GM04503 (cell line): Measurements from ENCODE around the gene ASIC5.
A peak's percentile ranks its signal among the peaks of the same experiment; 100 is the strongest.
"Not testable (repeated sequence)": the region's sequence is repeated elsewhere in the genome, so short reads cannot be mapped to it uniquely, and the experiment has no call there.

Experiments
- DNase-seq: peaks from one replicate; pipeline ENCODE4 v3.0.0-alpha.2; 2012; ENCODE audit warnings: low read depth

Gene ASIC5

DNA sequence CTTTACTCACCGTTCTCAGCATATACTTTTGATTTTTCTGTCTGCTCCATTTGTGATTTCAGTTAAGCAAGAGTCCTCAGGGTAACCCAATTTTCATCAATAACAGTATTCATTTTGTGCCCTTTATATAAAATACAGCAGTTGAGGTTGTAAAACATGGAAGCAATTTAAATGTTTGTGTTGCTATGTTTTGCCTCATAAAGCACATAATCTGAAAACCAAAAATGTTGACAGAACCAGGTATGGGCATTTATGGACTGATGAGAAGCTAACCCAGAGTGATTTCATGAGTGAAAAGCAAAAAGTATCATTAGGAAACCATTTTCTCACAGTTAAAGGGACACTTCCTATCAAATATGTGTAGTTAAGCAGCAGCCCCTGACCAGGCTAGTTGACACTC lies at the start of gene ASIC5:
ASIC5 (minus strand) TSS at position 101 of the 400 bp plus-strand sequence; CDS start at position 50, 51 bp downstream.
- no peak for DNase-seq

DNA sequence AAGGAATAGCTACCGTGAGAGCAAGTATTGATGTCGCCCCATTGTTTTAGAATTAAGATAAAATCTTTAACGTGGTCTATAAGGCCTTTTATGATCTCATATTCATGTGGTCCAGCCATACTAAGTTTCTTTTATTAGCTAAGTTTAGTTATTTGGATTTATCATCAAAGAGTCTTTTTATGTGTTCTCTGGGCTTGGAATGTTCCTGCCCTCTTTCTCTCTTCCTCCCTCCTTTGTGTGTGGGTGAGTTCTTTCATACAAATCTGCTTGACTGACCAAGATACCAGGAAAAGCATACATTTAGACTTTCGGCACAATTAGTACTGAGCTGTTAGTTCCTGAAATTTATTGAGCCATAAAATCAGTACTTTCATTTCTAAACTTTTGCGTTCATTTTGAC lies 48.7 kb upstream of the ASIC5 start:
- DNase-seq: no peak

- no peak for DNase-seq
Measured at GRCh38 chr4:155911905-155912304, 45.8 kb upstream of the ASIC5 start.

DNA sequence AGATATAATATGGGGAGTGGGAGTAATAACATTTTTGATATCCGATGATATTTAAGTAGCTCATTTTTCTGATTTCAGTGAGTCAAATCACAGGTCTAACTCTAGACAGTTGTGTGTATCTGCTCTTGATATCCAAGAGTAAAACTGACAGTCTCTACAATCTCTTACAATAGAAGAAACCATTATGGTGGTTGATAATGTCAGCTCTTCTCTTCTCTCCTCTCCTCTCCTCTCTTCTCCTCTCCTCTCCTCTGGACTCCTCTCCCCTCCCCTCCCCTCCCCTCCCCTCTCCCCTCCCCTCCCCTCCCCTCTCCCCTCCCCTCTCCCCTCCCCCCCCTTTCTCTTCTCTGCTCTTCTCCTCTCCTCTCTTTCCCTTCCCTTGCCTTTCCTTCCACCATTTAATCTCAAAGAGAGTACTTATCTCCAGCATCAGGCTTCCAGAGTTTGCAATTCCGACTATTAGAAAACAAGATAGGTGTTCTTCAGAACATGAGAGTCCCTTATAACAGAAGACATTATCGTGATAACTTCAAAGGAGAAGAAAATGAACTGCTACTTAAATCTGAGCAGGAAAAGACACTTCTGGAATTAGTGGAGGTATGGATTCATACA lies 43.6 kb upstream of the ASIC5 start:
- no peak for DNase-seq

DNA sequence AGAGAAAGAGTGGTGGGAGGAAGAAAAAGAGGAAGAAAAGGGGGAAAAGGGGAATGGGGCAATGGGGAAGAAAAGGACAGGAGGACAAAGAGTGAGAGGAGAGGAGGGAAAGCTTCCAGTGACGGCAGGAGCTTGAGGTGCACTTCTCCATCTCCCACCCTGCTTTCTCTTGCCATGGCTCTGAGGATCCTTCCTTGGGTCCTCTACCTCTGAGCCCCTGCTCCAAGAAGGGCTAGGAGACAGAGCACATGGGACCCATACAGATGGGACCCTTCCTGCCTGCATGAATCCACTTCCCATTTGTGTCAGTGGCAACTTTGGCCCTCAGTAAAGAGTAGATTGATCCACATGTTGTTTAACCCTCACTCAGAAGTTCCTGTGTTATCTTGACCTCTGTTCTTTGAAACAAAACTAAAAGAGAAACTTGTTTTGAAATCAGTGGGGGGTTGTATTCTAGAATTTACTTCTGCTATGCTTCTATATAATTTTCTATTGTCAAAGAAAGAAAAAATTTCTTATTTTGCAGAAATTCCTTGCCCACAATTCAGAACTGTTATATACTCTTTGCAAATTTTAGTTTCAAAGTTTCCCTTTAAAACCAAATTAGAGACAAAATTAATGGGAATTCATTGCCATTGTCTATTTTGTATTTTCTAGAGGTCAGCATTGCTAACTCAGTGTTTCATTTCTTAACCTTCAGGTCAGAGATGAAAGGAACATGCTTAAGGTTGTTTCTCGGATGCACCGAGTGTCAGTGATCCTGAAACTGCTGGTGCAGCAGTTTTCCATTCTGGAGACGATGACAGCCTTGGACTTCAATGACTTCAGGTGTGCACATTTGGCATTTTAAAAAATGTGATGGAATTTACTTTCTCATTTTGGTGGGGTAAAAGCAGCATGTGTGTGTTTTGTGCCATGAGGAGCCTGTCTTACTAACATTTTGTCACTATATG lies 42.4 kb upstream of the ASIC5 start:
- no peak for DNase-seq

DNA sequence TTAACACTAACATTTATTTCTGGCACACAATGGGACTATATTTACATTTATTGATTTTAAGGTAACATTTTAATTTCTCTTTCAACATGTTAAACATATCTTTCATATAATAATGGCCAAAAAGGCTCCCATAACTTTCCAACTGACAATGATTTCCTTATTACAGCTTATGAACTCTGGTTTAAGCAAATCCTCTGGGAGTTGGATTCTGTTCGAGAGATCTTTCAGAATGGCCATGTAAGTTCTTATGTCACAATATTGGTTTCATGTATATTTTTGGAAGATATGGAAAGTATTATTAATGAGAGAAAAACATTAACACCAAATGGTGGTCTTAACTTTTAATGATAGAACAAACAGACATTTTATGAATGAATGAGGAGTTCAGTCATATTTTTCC lies 41.5 kb upstream of the ASIC5 start:
- no peak for DNase-seq

- peak; percentile 95 for DNase-seq
Measured at GRCh38 chr4:155906554-155907247, 40.6 kb upstream of the ASIC5 start.

DNA sequence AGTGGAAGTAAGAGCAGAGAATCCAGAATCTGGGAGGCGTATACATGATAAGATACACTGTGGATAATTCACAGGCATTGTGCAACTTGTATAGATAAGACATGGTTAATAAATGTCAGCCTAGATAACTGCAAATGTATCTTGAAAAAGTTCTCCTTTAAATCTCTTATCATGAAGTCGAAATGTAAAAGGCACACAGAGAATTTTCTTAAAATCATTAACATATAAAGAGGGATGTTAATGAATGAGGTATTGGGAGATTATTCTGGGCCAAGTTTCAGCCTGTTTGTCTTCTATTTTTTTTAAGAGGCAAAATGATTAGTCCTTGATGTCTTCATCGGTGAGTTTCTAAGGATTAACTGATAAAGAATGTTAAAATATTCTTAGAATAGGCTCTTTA lies 38.3 kb upstream of the ASIC5 start:
- no peak for DNase-seq

GRCh38 chr4:155903453-155903852 lies 37.4 kb upstream of the ASIC5 start, which contains the start of gene TDO2:
TDO2 (plus strand) TSS chr4:155903696; CDS start chr4:155903759, 63 bp downstream.
- no peak for DNase-seq

DNA sequence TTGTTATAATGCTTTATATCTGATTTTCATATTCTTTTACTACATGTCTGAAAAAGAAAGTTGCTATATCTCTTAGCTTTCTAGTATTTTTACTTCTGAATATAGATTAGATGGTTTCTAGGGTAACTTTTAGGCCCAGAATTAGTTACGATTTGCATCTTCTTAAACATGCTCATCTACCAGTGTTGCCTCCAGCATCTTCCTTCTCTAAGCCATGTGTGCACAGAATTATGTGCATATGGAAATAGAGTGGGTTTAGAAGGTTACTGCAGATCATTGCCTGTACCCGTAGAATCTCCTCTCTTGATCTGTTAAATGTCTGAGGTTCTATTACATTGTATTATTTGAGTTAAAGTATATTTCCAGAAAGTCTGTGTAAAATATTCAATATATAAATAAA lies 34.9 kb upstream of the ASIC5 start:
- no peak for DNase-seq

DNA sequence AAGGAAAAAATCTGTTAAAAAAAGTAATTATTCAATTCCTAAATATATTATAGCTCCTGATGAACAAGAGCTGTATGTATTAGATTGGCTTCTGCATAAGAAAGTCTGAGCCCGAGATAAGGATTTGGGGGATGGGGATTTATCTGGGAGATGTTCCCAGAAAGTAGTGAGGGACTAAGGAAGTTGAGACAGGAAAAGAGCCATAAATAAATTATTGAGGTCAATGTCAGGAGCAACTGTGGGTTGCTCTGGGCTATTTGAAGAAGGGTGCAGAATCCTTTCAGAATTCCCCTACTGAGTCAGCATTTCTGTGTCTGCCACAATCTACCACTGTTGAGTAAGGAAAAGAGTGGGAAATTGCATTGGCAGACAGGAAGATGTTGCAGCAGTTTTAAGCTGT lies 34.3 kb upstream of the ASIC5 start:
- no peak for DNase-seq

DNA sequence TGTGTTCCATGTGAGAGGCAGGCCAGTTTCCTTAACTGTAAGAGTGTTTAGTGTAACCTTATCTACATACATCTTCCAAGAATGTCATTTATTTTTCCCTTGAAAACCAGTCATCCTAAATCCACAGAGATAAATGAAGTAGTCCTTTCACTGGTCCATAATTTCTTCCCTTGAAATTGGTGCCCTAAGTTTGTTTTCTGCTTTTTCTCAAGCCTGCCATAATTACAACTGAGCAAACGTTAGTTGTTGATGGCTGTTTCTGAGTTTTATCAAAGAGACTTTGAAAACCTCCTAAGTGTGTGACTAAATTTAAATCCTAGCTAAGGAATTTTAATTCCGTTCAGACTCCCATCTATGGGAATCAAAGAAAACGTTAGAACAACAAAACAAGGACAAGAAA lies 33.8 kb upstream of the ASIC5 start:
- no peak for DNase-seq

- not testable (repeated sequence) for DNase-seq
Measured at GRCh38 chr4:155898371-155898770, 32.3 kb upstream of the ASIC5 start.

DNA sequence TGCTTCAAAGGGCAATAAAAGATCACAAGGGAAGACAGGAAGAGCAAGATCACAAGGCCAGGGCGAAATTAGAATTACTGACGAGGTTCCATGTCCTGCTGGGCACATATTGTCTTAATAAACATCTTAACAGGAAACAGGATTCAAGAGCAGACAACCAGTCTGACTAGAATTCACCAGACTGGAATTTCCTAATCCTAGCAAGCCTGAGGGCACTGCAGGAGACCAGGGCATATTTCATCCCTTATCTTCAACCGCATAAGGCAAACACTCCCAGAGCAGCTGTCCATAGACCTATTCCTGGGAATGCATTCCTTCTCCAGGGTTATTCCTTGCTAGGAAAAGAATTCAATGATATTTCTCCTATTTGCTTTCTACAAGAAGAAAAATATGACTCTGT lies 25.0 kb upstream of the ASIC5 start:
- DNase-seq: no peak

DNA sequence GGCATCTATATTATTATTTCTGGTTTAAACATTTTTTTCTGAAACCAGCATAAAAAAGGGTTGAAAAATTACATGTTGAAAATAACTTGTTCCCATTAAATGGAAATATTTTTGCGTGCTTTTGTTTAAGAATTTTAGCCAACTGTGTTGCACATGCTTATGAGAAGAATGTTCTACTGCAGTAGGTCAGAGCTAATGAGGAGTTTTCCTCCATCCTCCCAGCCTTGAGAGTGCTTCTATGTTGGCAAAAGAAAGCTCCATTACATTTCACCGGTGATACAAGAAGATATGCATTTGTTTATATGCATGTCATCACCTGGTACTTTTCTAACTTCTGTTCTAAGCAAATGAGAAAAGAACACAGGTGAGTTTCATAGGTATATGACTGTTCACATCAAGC lies 23.9 kb upstream of the ASIC5 start:
- no peak for DNase-seq

DNA sequence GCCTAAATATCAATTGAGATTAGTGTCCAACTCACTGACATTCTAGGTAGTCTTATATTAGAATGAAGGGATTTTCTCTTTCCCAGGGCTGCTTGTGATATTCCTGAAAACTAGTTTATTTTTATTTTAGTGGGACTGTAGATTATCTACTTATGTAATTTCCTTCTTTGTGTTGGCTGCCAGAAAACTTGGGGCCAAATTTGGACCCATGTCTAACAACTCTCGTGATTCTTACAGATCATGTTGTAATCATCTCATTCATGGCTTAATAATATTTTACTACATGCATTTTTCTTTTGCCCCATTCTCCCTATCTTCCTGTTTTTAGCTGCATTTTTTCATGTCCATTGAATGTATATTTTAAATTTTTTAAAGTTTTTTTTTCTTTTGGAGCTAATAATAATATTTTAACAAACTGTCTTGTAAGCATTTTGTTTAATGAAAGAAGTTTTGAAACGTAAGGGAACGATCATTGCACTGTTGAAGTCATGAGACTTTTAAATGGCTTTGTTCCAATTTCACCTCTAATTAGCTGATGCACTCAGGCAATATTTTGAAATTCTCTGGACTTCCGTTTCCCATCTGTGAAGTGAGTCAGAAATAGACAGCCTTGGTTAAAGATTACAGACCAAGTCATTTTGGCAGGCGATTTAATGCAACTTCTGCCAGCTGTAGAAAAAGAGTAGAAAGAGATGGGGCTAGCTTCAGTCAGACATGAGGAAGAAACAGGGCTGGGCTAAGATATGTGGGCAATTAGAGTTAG lies 23.1 kb upstream of the ASIC5 start:
- DNase-seq: peak; percentile 91

DNA sequence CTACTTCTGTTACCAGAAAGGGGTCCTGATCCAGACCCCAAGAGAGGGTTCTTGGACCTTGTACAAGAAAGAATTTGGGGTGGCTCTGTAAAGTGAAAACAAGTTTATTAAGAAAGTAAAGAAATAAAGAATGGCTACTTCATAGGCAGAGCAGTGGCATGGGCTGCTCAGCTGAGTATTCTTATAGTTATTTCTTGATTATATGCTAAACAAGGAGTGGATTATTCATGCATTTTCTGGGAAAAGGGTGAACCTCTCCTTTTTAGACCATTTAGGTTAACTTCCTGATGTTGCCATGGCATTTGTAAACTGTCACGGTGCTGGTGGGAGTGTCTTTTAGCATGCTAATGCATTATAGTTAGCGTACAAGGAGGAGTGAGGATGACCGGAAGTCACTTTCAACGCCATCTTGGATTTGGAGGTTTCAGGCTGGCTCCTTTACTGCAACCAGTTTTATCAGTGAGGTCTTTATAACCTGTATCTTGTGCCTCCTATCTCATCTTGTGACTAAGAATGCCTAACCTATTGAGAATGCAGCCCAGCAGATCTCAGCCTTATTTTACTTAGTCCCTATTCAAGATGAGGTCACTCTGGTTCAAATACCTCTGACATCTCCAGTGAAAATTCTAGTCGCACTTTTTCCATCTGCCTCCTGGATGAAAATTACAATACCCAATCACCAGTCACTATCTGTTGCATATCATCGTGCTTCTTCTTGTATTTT lies 21.9 kb upstream of the ASIC5 start:
- DNase-seq: no peak

- no peak for DNase-seq
Measured at GRCh38 chr4:155887045-155887444, 21.0 kb upstream of the ASIC5 start.

DNA sequence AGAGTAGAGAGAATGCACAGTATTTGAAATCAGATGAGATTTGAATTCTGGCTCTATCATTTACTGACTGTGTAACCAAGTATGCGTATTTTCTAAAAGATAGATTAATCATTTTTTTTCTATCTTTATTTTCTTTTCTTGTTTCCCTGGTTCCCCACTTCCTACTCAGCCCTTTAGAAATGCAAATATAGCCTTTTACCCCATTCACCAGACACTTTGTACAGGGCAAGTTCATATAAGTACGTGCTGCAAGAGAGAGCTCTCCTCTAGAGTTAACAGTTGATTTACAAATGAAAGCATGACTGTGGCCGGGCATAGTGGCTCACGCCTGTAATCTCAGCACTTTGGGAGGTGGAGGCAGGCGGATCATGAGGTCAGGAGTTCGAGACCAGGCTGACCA lies 19.6 kb upstream of the ASIC5 start:
- no peak for DNase-seq

DNA sequence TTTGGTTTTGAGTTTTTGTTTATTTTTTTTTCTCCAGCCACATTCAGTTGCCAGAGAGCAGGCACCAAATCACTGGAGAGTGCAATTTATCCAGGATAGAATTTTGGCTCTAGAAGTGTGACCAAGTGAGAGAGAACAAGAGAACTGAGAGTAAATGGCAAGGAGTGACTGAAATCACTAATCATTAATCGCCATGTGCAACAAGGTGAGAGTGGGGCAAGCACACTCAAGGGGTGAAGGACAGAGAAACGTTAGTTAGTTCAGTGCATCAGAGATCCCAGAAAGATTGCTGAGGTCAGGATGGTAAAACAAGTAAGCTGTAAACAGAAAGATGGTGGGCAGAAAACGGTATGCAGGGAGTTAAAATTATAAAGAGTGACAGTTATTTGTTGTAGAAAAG lies 17.8 kb upstream of the ASIC5 start:
- DNase-seq: no peak

GRCh38 chr4:155881555-155881954 lies 15.5 kb upstream of the ASIC5 start:
- no peak for DNase-seq
